Muscle layer of duodenum (tissue), 2 donors: ENCODE measurements around the gene L1CAM.

Source experiments
- H3K27ac ChIP-seq: one replicate; pipeline ENCODE4 v1.7.0; 2013; ENCODE audit warnings: mild to moderate bottlenecking, low read length
- H3K27me3 ChIP-seq: one replicate; pipeline ENCODE4 v1.7.0; 2013; ENCODE audit warnings: low read depth, mild to moderate bottlenecking, control low read depth, low read length
- H3K36me3 ChIP-seq, 2 donors: one replicate each; pipeline ENCODE4 v1.7.0; 2013; ENCODE audit warnings: low read length in 2 of 2, control low read depth in 1 of 2, mild to moderate bottlenecking in 1 of 2; ENCODE audit not compliant: insufficient read depth in 2 of 2, control insufficient read depth in 1 of 2
- H3K4me1 ChIP-seq, 2 donors: one replicate each; pipeline ENCODE4 v1.7.0; 2013; ENCODE audit warnings: low read length in 2 of 2, mild to moderate bottlenecking in 2 of 2, control low read depth in 1 of 2, moderate library complexity in 1 of 2; ENCODE audit not compliant: insufficient read depth in 2 of 2, control insufficient read depth in 1 of 2
- H3K4me3 ChIP-seq, 2 donors: one replicate each; pipeline ENCODE4 v1.7.0; 2013; ENCODE audit warnings: low read length in 2 of 2, low read depth in 1 of 2, mild to moderate bottlenecking in 1 of 2
- H3K9me3 ChIP-seq, 2 donors: one replicate each; pipeline ENCODE4 v1.7.0; 2013; ENCODE audit warnings: low read length in 2 of 2, control low read depth in 1 of 2, mild to moderate bottlenecking in 1 of 2; ENCODE audit not compliant: control insufficient read depth in 1 of 2
- donor health status: healthy.

L1CAM gene

DNA sequence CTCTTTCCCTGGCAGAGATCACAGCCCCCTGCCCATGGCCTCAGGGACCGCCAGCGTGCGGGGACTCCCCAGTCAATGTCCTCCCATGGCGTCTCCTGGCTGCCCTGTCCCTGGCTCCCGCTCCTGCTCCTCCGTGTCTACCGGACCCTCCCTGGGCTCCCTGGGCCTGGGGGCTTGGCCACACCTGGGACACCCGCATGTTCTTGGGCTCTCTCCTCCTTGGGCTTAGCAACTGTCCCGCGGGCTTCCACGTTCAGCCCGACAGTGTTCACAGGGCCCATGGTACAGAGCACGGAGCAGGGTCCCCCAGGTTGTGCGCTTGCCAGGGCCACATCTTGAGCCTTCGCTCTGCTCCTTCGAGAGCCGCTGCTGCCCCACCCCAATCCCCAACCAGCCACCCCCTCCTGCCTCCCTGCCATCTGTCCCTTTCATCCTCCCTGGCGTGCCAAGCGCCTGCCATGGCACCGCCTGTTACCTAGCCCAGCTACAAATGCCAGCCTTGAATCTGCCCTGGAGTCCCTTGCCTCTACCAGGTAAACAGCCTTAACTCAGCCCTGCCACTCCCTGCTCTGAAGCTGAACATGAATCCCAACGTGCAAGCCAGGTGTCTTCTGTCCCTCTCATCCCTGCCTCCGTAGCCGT is 22.4 kb upstream of the L1CAM start:
- no peaks in the 10 kb centered on the region for H3K9me3 ChIP-seq
- H3K4me3 ChIP-seq = no peak overlapping the region
- no peak overlapping the region for H3K27ac ChIP-seq
- peaks cover 0 to 11% of the 10 kb centered on the region in 2 donors for H3K4me1 ChIP-seq
- H3K36me3 ChIP-seq = no peaks in the 10 kb centered on the region
- H3K27me3 ChIP-seq = no peaks in the 10 kb centered on the region

DNA sequence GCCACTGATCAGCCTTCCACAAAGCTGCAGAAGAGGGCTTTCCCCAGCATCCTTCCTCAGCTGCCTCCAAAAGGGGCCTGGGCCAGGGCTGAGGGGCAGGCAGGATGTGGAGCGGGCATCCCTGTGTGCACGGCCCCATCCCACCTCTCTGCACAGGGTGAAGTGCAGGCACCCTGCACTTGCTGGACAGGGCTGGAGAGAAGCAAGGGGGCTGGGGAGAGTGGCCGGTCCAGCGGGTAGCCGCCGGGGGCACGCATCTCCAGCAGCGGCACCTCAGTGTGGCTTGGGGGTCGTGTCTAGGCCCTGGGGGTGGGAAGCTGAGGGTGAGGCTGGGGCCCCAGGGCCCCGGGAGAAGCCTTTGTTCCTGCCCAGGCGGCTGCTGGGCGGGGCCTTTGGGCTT is 21.5 kb upstream of the L1CAM start:
- no peaks in the 10 kb centered on the region for H3K36me3 ChIP-seq
- H3K27me3 ChIP-seq = no peaks in the 10 kb centered on the region
- H3K9me3 ChIP-seq = no peaks in the 10 kb centered on the region
- no peak overlapping the region for H3K27ac ChIP-seq
- no peak overlapping the region for H3K4me3 ChIP-seq
- H3K4me1 ChIP-seq = peaks cover 0 to 16% of the 10 kb centered on the region in 2 donors

DNA sequence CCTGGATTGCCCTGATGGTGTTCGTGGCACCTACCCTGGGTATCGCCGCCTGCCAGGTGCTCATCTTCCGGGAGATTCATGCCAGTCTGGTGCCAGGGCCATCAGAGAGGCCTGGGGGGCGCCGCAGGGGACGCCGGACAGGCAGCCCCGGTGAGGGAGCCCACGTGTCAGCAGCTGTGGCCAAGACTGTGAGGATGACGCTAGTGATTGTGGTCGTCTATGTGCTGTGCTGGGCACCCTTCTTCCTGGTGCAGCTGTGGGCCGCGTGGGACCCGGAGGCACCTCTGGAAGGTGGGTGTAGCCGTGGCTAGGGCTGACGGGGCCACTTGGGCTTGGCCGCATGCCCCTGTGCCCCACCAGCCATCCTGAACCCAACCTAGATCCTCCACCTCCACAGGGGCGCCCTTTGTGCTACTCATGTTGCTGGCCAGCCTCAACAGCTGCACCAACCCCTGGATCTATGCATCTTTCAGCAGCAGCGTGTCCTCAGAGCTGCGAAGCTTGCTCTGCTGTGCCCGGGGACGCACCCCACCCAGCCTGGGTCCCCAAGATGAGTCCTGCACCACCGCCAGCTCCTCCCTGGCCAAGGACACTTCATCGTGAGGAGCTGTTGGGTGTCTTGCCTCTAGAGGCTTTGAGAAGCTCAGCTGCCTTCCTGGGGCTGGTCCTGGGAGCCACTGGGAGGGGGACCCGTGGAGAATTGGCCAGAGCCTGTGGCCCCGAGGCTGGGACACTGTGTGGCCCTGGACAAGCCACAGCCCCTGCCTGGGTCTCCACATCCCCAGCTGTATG is 20.3 kb upstream of the L1CAM start:
- H3K4me1 ChIP-seq = peaks cover 0 to 27% of the 10 kb centered on the region in 2 donors
- no peaks in the 10 kb centered on the region for H3K9me3 ChIP-seq
- H3K27me3 ChIP-seq = no peaks in the 10 kb centered on the region
- H3K4me3 ChIP-seq = no peak overlapping the region
- no peaks in the 10 kb centered on the region for H3K36me3 ChIP-seq
- no peak overlapping the region for H3K27ac ChIP-seq

DNA sequence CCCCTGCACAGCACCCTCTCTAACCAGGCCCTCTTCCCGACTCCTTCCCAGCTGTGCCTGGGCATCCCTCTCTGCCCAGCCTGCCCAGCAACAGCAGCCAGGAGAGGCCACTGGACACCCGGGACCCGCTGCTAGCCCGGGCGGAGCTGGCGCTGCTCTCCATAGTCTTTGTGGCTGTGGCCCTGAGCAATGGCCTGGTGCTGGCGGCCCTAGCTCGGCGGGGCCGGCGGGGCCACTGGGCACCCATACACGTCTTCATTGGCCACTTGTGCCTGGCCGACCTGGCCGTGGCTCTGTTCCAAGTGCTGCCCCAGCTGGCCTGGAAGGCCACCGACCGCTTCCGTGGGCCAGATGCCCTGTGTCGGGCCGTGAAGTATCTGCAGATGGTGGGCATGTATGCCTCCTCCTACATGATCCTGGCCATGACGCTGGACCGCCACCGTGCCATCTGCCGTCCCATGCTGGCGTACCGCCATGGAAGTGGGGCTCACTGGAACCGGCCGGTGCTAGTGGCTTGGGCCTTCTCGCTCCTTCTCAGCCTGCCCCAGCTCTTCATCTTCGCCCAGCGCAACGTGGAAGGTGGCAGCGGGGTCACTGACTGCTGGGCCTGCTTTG is 19.6 kb upstream of the L1CAM start:
- no peak overlapping the region for H3K4me3 ChIP-seq
- peaks cover 0 to 31% of the 10 kb centered on the region in 2 donors for H3K4me1 ChIP-seq

DNA sequence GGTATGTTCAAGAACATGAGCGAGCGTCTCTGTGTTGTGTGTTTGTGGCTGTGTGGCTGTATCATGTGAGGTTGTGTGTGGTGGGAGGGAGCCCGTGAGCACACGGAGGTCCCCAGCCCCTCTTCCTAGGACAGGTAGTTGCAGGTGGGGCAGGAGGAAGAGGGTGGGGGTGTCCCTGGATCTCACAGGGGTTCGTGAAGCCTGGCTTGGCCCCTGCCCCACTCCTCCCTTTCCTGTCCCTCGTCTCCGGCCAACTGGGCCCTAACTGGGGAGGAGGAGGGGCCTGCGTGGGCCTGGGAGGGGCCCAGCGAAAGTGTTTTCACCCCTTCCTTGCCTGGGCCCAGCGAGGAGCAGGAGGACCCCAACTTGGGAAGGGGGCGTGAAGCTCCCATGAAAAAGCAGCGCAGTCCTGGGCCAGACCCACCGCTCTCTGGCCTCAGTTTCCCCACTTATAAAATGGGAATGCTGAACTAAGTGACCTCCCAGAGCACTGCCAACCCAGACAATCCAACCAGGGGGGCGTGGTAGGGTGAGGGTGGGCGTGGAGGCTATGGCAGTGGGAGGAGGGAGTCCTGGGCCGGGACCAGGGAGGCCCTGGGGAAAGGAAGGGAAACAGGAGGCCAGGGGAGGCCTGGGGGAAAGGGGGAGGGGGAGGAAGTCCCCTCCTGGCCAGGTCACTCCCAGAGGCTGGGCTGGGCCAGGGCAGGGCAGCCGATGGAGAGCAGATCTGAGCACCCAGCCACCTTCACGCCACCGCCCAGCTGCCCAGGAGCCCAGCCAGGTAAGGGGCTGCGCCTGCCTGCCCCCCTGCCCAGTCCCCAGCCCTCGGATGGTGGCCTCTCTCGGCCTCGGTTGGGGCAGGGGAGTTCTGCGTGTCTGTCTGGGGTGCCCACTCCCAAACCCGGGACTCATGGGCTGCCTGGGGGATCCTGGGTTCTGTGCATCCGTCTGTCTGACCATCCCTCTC is 18.3 kb upstream of the L1CAM start, which contains the start of gene AVPR2:
AVPR2 (plus strand) TSS at position 683 of the 967 bp plus-strand sequence. CDS start 473 bp downstream, outside the sequence.
- H3K4me3 ChIP-seq = no peak within 1 kb of the TSS

More for the DNA sequence above, 19.6 kb upstream of the L1CAM start:
- Histone ChIP-seq H3K9me3 (no peaks in the 10 kb centered on the region), H3K27ac (no peak overlapping the region), H3K36me3 (no peaks in the 10 kb centered on the region), H3K27me3 (no peaks in the 10 kb centered on the region)

DNA sequence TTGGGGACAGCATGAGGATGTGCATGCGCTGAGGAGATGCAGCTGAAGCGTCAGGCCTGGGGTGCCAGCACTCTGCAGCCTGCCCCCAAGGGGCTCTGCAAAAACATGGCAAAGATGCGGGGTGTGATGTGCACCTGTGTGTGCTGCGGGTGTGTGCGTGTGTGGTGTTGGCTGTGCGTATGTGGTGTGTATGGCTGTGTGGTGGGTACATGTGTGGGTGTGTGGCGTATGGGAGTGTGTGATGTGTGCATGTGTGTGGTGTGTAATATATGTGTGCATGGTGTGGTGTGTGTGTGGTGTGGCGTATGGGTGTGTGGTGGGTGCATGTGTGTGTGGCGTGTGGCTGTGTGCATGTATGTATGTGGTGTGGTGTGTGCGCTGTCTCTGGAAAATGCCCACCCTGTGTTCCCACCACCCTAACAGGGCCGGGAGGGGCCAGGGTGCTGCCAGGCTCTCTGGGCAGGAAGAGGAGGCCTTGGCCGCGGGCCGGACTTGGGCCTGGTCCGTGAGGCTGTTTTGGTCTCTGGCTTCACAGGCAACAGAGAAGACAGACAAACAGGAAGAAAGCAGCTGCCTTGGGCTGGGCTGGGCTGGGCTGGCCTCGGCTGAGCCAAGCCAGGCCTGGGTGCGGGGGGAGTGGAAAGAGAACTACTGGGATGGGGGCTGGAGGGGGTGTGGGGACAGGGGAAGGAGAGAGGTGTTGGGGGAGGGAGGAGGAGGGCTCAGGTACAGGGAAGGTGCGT is 17.4 kb upstream of the L1CAM start:
- no peaks in the 10 kb centered on the region for H3K9me3 ChIP-seq
- no peak overlapping the region for H3K27ac ChIP-seq
- no peaks in the 10 kb centered on the region for H3K27me3 ChIP-seq
- H3K4me3 ChIP-seq = no peak overlapping the region
- H3K4me1 ChIP-seq = peaks cover 0 to 31% of the 10 kb centered on the region in 2 donors
- no peaks in the 10 kb centered on the region for H3K36me3 ChIP-seq

More for the DNA sequence above, 18.3 kb upstream of the L1CAM start, which contains the start of gene AVPR2:
- Histone ChIP-seq H3K36me3 (no peaks in the 10 kb centered on the region), H3K4me1 (peaks cover 0 to 31% of the 10 kb centered on the region in 2 donors), H3K27me3 (no peaks in the 10 kb centered on the region), H3K27ac (no peak within 1 kb of the TSS), H3K9me3 (no peaks in the 10 kb centered on the region)

DNA sequence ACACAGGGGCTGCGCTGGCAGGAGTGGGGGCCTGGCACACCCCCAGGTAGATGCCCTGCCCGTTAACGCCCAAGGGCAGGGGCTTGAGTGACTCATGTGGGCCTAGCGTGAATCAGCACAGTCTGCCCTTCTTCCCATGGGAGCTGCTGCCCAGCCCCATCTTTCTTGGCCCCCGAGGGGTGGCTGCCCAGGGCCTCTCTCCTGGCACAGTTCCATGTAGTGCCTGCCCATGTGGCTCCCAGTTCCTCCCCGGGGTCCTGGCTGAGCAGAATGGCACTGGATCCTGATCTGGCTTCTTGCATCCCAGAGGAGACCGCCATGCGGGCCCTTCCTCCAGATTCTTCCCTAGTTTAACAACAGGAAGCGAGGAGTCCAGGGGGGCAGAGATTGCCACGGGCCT is 16.4 kb upstream of the L1CAM start:
- Histone ChIP-seq H3K4me1 (peaks cover 0 to 31% of the 10 kb centered on the region in 2 donors), H3K27me3 (no peaks in the 10 kb centered on the region), H3K9me3 (no peaks in the 10 kb centered on the region), H3K27ac (no peak overlapping the region), H3K4me3 (no peak overlapping the region), H3K36me3 (no peaks in the 10 kb centered on the region)

DNA sequence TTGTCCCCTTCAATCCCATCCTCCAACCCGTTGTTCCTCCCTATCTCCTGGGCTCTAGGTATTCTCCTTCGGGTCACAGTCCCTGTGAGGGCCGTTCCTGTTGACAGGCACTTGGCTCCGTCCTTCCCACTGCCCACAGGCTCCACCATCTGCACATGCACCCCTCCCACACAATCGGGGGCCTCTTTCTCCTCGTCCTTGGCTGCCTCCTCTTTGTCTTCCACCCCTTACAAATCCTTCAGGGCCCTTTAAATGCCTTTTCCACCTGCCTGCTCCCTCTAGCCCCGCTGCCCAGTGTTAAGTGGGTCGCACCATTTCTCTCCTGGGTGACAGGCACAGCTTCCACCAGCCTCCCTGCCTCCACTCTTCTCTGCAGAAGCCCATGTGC is 15.8 kb upstream of the L1CAM start:
- H3K36me3 ChIP-seq = no peaks in the 10 kb centered on the region

DNA sequence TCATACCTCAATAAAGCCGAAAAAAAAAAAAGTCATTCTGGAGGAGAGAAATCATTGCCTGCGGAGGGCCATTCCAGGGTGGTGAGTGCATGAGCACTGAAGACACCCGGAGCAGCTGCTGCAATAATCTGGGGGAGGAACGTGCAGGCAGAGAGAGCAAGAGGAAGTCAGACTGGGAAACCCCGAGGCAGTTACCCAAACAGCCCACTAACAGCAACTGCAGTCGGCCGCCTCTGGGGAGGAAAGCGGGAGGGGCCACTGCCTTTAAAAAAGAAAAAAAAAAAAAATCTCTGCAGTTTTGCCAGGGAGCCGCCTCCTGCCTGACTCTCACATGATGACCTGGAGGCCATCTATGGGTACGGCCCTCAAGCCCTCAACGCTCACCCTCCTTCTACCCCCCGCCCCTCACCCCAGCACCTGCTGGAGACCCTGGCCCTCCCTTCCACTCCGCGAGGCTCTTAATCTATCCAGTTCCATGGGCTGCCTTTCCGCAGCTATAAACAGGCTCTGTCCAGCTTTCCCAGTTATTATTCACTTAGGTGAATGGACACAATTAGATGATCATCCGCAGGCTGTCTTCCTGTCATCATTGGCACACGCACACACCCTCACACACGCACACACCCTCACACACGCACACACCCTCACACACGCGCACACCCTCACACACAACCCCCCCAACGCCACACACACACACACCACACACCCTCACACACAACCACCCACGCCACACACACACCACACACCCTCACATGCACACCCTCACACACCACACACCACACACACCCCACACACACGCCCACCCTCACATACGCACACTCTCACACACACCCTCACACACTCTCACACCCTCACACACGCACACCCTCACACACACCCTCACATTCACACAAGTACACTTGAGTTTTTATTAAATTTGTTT is 15.1 kb upstream of the L1CAM start:
- Histone ChIP-seq H3K27me3 (no peaks in the 10 kb centered on the region), H3K27ac (no peak overlapping the region), H3K9me3 (no peaks in the 10 kb centered on the region), H3K4me1 (peaks cover 0 to 31% of the 10 kb centered on the region in 2 donors), H3K36me3 (no peaks in the 10 kb centered on the region), H3K4me3 (no peak overlapping the region)

More for the DNA sequence above, 15.8 kb upstream of the L1CAM start:
- Histone ChIP-seq H3K9me3 (no peaks in the 10 kb centered on the region), H3K4me1 (peaks cover 0 to 31% of the 10 kb centered on the region in 2 donors), H3K27ac (no peak overlapping the region), H3K4me3 (no peak overlapping the region), H3K27me3 (no peaks in the 10 kb centered on the region)
